ENCODE results near the gene SV2C. TPM values are rescaled to one million over a fixed set of nuclear protein-coding genes. Genes with fewer than 3 reads are reported as not detected.

SV2C gene
- total RNA-seq, 4 donors from 2014 or later: 0.87 to 1.7 (median 1.4) TPM

DNA sequence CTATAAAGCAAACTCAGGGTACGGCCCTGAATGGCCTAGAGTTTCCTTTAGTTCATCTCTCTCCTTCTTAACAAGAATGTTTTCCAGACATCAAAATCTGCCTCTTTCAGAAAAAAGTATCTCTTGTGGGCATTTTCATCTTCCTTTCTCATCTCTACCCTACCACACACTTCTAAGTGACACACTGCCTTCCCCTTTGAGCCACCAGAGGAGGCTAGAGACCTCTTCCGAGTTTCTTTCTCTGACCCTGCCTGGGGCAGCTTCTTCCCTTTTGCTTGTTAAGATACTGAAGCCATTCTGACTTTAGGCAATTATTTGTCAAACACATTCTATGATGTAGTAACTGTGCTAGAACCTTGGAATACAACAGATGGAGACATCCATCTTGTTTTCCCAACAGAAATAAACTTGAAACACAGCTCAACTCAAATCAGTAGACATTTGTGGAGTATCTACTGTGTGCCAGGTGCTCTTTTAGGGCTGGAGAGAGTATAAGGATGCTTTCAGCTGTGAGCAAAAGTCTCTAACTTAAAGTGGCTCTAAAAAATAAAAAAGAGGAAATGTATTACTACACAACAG lies 8.6 kb upstream of the SV2C start:
- Histone ChIP-seq H3K27me3 (no peaks in the 10 kb centered on the region), H3K9me3 (no peaks in the 10 kb centered on the region), H3K4me1 (no peaks in the 10 kb centered on the region), H3K36me3 (no peaks in the 10 kb centered on the region), H3K27ac (no peak overlapping the region), H3K4me3 (no peak overlapping the region)
- DNase-seq (ENCODE audit: low spot score in 2 of 2): no peak
- 42 to 51% methylated on average over 2 of the region's 2 CpGs for WGBS, 2 donors
- TF ChIP-seq EP300 (IDR thresholded peaks at IDR 0.05): no peak
- TF ChIP-seq POLR2A (IDR thresholded peaks at IDR 0.05): no peak
- TF ChIP-seq, protein P1, sequence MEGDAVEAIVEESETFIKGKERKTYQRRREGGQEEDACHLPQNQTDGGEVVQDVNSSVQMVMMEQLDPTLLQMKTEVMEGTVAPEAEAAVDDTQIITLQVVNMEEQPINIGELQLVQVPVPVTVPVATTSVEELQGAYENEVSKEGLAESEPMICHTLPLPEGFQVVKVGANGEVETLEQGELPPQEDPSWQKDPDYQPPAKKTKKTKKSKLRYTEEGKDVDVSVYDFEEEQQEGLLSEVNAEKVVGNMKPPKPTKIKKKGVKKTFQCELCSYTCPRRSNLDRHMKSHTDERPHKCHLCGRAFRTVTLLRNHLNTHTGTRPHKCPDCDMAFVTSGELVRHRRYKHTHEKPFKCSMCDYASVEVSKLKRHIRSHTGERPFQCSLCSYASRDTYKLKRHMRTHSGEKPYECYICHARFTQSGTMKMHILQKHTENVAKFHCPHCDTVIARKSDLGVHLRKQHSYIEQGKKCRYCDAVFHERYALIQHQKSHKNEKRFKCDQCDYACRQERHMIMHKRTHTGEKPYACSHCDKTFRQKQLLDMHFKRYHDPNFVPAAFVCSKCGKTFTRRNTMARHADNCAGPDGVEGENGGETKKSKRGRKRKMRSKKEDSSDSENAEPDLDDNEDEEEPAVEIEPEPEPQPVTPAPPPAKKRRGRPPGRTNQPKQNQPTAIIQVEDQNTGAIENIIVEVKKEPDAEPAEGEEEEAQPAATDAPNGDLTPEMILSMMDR (IDR thresholded peaks at IDR 0.05): peak; percentile 25 to 45 (median 35)

DNA sequence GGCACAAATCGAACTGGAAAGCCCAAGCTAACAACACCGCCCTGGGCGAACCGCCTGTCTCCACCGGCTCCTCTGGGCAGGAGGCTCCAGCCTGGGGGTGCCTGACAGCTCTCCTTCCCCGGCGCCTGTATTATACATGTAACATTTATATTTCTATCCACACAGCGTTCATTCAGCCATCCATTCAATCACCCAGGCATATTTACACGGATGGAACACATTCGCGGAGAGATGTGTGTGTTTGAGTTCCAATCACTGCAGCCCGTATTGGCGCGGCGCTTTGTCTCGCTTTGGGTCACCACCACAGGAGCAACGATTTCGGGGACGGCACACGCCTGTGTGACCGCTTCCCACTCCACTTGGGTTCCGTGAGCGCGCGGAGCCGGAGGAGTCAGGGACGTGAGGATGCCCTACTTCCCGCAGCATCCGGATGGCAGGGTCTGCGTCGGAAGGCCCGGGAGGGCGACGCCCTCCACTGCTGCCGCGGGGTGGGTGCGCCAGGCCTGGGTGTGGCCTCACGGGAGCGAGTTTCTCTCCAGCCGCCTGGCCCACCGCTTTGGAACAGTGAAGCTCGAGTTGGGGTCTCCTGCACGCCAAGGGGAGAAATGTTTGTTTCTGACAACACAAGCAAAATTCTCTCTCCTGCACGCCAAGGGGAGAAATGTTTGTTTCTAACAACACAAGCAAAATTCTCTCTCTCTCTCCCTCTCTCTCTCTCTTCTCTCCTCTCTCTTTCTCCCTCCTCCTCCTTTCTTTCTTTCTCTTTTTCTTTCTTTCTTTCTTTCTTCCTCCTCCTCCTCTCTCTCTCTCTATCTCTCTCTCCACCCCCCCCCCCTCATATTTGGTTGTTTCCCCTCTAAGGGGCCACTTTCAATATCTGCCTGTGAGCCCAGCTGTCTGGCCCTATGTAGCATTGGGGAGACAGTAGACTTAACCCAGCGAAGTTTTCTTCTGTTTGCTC lies 1.1 kb upstream of the SV2C start:
- Histone ChIP-seq H3K27me3 (peaks cover 0 to 38% of the 10 kb centered on the region in 2 donors), H3K4me3 (peak overlapping the region in 3 of 4 donors; percentile 5 to 43 (median 40)), H3K4me1 (peaks cover 0 to 39% (median 11%) of the 10 kb centered on the region in 4 donors), H3K27ac (peak overlapping the region in 1 of 4 donors; percentile 52), H3K9me3 (no peaks in the 10 kb centered on the region), H3K36me3 (no peaks in the 10 kb centered on the region)
- TF ChIP-seq, protein P1 (IDR thresholded peaks at IDR 0.05): no peak
- TF ChIP-seq POLR2A (IDR thresholded peaks at IDR 0.05) (no peak), EP300 (IDR thresholded peaks at IDR 0.05) (no peak)
- DNase-seq (ENCODE audit: low spot score in 2 of 2): no peak
- WGBS, 2 donors: 3 to 5% methylated on average over 33 to 45 of the region's 45 CpGs

DNA sequence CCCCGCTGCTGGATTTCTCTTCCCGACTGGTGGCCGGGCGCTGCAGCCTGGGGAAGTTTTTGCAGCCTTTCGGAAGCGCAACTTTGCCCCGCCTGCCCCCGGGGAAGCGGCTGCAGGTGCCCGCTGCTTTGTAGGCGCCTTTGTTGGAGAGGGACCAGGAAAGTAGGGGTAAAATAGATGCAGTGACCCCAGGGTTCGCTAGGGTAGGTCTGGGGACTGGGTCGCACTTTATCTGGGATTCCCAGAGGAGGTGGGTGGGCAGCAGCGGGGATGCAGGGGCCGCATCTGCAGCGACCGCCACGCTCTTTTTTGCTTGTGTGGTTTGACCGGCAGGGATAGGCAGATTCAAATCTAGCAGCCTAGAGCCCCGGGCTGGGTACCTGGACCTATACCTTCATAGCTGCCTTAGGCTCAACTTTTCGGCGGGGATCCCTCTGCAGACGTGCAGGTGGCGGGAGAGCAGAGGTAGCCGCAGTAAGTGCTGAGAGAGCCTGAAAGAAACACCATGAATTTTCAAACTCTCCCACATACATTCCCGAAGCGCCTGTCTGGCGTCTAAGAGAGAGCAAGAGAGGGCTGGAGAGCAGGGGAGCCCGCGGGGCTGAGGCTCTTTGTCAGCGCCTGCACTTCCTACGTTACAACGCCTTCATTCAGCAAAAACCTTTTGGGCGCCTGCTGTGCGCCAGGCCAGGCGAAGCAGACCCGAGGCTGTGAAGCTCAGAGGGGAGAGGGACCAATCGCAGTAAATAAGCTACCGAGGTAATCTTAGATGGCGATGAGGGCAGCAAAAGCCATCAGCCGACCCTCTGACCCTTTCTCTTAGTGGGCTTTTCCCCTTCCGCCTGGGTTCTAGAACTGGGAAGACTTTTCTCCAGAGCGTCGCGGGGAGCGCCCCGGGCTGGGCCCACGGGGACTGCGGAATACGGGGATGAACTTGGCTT lies 642 bp downstream of the SV2C start:
- H3K4me1 ChIP-seq: peaks cover 0 to 39% (median 11%) of the 10 kb centered on the region in 4 donors
- WGBS, 2 donors: 1 to 2% methylated on average over 32 to 50 of the region's 50 CpGs
- peak overlapping the region in 1 of 4 donors; percentile 59 for H3K27ac ChIP-seq
- H3K27me3 ChIP-seq: peaks cover 0 to 38% of the 10 kb centered on the region in 2 donors
- DNase-seq (ENCODE audit: low spot score in 2 of 2): no peak
- H3K4me3 ChIP-seq: peak overlapping the region; percentile 5 to 43 (median 33)
- TF ChIP-seq POLR2A (IDR thresholded peaks at IDR 0.05): no peak
- TF ChIP-seq, protein P1 (IDR thresholded peaks at IDR 0.05): no peak
- no peak for TF ChIP-seq EP300 (IDR thresholded peaks at IDR 0.05)
- no peaks in the 10 kb centered on the region for H3K36me3 ChIP-seq
- no peaks in the 10 kb centered on the region for H3K9me3 ChIP-seq

DNA sequence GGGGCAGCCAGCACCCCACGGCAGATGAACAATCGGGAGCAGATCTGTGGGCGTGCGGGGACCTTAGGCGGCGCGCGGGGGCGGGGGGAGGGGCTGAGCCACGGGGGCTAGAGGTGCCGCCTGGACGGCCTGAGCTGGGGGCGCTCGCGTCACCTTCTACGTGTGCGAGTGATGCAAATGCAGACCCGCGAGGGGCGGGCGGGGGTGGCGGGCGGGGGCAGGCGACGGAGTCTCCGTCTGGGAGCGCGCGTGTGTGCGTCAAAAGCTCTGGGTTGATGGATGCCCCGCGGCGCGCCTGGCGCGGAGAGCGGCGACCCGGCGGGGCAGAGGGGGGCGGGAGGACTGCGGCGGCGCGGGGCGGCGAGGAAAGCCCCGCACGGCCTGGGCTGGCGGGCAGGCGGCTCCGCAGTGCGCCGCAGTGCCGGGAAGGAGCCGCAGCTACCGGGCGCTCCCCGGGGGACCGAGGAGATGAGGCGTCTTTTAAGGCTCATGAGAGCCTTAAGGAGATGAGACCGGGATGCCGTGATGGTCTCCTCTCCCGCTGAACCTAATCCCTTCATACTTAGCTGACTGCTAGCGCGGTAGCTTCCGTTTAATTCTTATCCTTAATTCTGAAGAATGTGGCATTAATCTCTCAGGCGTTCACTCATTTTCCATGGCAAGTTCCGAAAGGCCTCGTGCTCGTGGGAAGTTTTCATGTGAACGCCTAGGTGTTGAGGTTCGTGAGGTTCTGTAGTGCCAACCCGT lies 1.5 kb downstream of the SV2C start:
- TF ChIP-seq EP300 (IDR thresholded peaks at IDR 0.05) (no peak), POLR2A (IDR thresholded peaks at IDR 0.05) (no peak)
- TF ChIP-seq, protein P1 (IDR thresholded peaks at IDR 0.05): no peak
- 1 to 2% methylated on average over 36 to 47 of the region's 74 CpGs for WGBS, 2 donors
- Histone ChIP-seq H3K9me3 (no peaks in the 10 kb centered on the region), H3K4me1 (peaks cover 0 to 39% (median 11%) of the 10 kb centered on the region in 4 donors), H3K36me3 (no peaks in the 10 kb centered on the region), H3K4me3 (peak overlapping the region; percentile 5 to 43 (median 12)), H3K27ac (no peak overlapping the region), H3K27me3 (peaks cover 0 to 38% of the 10 kb centered on the region in 2 donors)
- DNase-seq (ENCODE audit: low spot score in 2 of 2): no peak

Measured in tibial nerve (tissue), 4 donors.